ENCODE data around the gene NAT8L.

Gene NAT8L

GRCh38 chr4:2071912-2072867, 13.1 kb downstream of the NAT8L start:
- Histone ChIP-seq H3K9me3 (ENCODE audit: control insufficient read depth, low read length) (no peaks in the 10 kb centered on the region), H3K23ac (ENCODE audit: low read length in 2 of 2) (no peak overlapping the region), H4K91ac (ENCODE audit: low read length) (no peak overlapping the region), H3K14ac (ENCODE audit: low read length in 2 of 2) (no peak overlapping the region), H3K27ac (ENCODE audit: low read length, poor library complexity, severe bottlenecking) (no peak overlapping the region), H2AK5ac (ENCODE audit: low read length, severe bottlenecking) (no peak overlapping the region), H3K4me1 (ENCODE audit: control insufficient read depth, insufficient read depth, low read depth, low read length) (peaks cover 14% of the 10 kb centered on the region), H2BK15ac (ENCODE audit: low read depth, poor library complexity, severe bottlenecking) (no peak overlapping the region), H3K36me3 (ENCODE audit: control insufficient read depth in 1 of 2, insufficient read depth in 2 of 2, low read depth in 1 of 2, low read length in 2 of 2) (no peaks in the 10 kb centered on the region), H2BK12ac (ENCODE audit: low read length in 2 of 2) (no peak overlapping the region), H3K4me3 (ENCODE audit: insufficient read depth in 1 of 2, low read depth in 1 of 2, low read length in 2 of 2) (no peak overlapping the region), H3K4ac (ENCODE audit: low read depth in 1 of 2, low read length in 2 of 2) (no peak overlapping the region), H3K18ac (ENCODE audit: low read depth in 1 of 2, low read length in 2 of 2) (no peak overlapping the region), H3K79me1 (replicated peaks; ENCODE audit: low read length, poor library complexity, severe bottlenecking) (no peaks in the 10 kb centered on the region), H4K8ac (ENCODE audit: low read length) (no peak overlapping the region), H3K27me3 (ENCODE audit: control insufficient read depth in 1 of 2, insufficient read depth in 1 of 2, low read length in 2 of 2) (peaks cover 22 to 39% of the 10 kb centered on the region in 2 experiments), H2AFZ (ENCODE audit: low read depth, low read length) (no peak overlapping the region), H3K9ac (ENCODE audit: low read length) (no peak overlapping the region), H2BK5ac (ENCODE audit: low read depth, low read length, poor library complexity, severe bottlenecking) (no peak overlapping the region), H2BK120ac (ENCODE audit: low read depth, low read length) (no peak overlapping the region), H3K4me2 (ENCODE audit: low read length, poor library complexity, severe bottlenecking) (no peak overlapping the region)
- WGBS: 85% methylated on average over 25 of the region's 28 CpGs
- DNase-seq: no peak

- no peak overlapping the region for H2AFZ ChIP-seq (ENCODE audit: low read depth, low read length)
- no peaks in the 10 kb centered on the region for H3K9me3 ChIP-seq (ENCODE audit: control insufficient read depth, low read length)
- H3K9ac ChIP-seq (ENCODE audit: low read length): no peak overlapping the region
- no peak overlapping the region for H3K4ac ChIP-seq (ENCODE audit: low read depth in 1 of 2, low read length in 2 of 2)
- H4K91ac ChIP-seq (ENCODE audit: low read length): no peak overlapping the region
- no peak overlapping the region for H3K4me3 ChIP-seq (ENCODE audit: insufficient read depth in 1 of 2, low read depth in 1 of 2, low read length in 2 of 2)
- H2BK12ac ChIP-seq (ENCODE audit: low read length in 2 of 2): no peak overlapping the region
- DNase-seq: no peak
- H2BK5ac ChIP-seq (ENCODE audit: low read depth, low read length, poor library complexity, severe bottlenecking): no peak overlapping the region
- no peak overlapping the region for H3K14ac ChIP-seq (ENCODE audit: low read length in 2 of 2)
- H3K4me1 ChIP-seq (ENCODE audit: control insufficient read depth, insufficient read depth, low read depth, low read length): peaks cover 14% of the 10 kb centered on the region
- H3K27ac ChIP-seq (ENCODE audit: low read length, poor library complexity, severe bottlenecking): no peak overlapping the region
- H2BK120ac ChIP-seq (ENCODE audit: low read depth, low read length): no peak overlapping the region
- H4K8ac ChIP-seq (ENCODE audit: low read length): no peak overlapping the region
- peaks cover 22 to 29% of the 10 kb centered on the region in 2 experiments for H3K27me3 ChIP-seq (ENCODE audit: control insufficient read depth in 1 of 2, insufficient read depth in 1 of 2, low read length in 2 of 2)
- no peaks in the 10 kb centered on the region for H3K36me3 ChIP-seq (ENCODE audit: control insufficient read depth in 1 of 2, insufficient read depth in 2 of 2, low read depth in 1 of 2, low read length in 2 of 2)
- WGBS: 90% methylated on average over 19 of the region's 20 CpGs
- H3K18ac ChIP-seq (ENCODE audit: low read depth in 1 of 2, low read length in 2 of 2): no peak overlapping the region
- no peaks in the 10 kb centered on the region for H3K79me1 ChIP-seq (replicated peaks; ENCODE audit: low read length, poor library complexity, severe bottlenecking)
- no peak overlapping the region for H3K4me2 ChIP-seq (ENCODE audit: low read length, poor library complexity, severe bottlenecking)
- no peak overlapping the region for H3K23ac ChIP-seq (ENCODE audit: low read length in 2 of 2)
- no peak overlapping the region for H2BK15ac ChIP-seq (ENCODE audit: low read depth, poor library complexity, severe bottlenecking)
- H2AK5ac ChIP-seq (ENCODE audit: low read length, severe bottlenecking): no peak overlapping the region
Observed at GRCh38 chr4:2072971-2073807, 14.1 kb downstream of the NAT8L start.

- Histone ChIP-seq H3K18ac (ENCODE audit: low read depth in 1 of 2, low read length in 2 of 2) (no peak overlapping the region), H3K27me3 (ENCODE audit: control insufficient read depth in 1 of 2, insufficient read depth in 1 of 2, low read length in 2 of 2) (peaks cover 22 to 24% of the 10 kb centered on the region in 2 experiments), H2BK5ac (ENCODE audit: low read depth, low read length, poor library complexity, severe bottlenecking) (no peak overlapping the region), H3K23ac (ENCODE audit: low read length in 2 of 2) (no peak overlapping the region), H3K4me2 (ENCODE audit: low read length, poor library complexity, severe bottlenecking) (no peak overlapping the region), H2AK5ac (ENCODE audit: low read length, severe bottlenecking) (no peak overlapping the region), H3K4me3 (ENCODE audit: insufficient read depth in 1 of 2, low read depth in 1 of 2, low read length in 2 of 2) (no peak overlapping the region), H2BK15ac (ENCODE audit: low read depth, poor library complexity, severe bottlenecking) (no peak overlapping the region), H3K4me1 (ENCODE audit: control insufficient read depth, insufficient read depth, low read depth, low read length) (peaks cover 14% of the 10 kb centered on the region), H2BK120ac (ENCODE audit: low read depth, low read length) (no peak overlapping the region), H3K27ac (ENCODE audit: low read length, poor library complexity, severe bottlenecking) (no peak overlapping the region), H2BK12ac (ENCODE audit: low read length in 2 of 2) (no peak overlapping the region), H3K36me3 (ENCODE audit: control insufficient read depth in 1 of 2, insufficient read depth in 2 of 2, low read depth in 1 of 2, low read length in 2 of 2) (no peaks in the 10 kb centered on the region), H3K4ac (ENCODE audit: low read depth in 1 of 2, low read length in 2 of 2) (no peak overlapping the region), H2AFZ (ENCODE audit: low read depth, low read length) (no peak overlapping the region), H3K79me1 (replicated peaks; ENCODE audit: low read length, poor library complexity, severe bottlenecking) (no peaks in the 10 kb centered on the region), H3K9me3 (ENCODE audit: control insufficient read depth, low read length) (no peaks in the 10 kb centered on the region), H4K8ac (ENCODE audit: low read length) (no peak overlapping the region), H3K9ac (ENCODE audit: low read length) (no peak overlapping the region), H4K91ac (ENCODE audit: low read length) (no peak overlapping the region), H3K14ac (ENCODE audit: low read length in 2 of 2) (no peak overlapping the region)
- WGBS: 87% methylated on average over 17 of the region's 20 CpGs
- no peak for DNase-seq
Observed at GRCh38 chr4:2073808-2074481, 14.8 kb downstream of the NAT8L start.
